NOMO-1 (cell line): ENCODE data around the gene C15orf61.

ENCODE experiments used
- DNase-seq, 2 experiments: peaks; one replicate each; lab custom pipeline; 2025; ENCODE audit not compliant: unreplicated experiment in 2 of 2; lab: John Stamatoyannopoulos, UW

The C15orf61 gene

DNA sequence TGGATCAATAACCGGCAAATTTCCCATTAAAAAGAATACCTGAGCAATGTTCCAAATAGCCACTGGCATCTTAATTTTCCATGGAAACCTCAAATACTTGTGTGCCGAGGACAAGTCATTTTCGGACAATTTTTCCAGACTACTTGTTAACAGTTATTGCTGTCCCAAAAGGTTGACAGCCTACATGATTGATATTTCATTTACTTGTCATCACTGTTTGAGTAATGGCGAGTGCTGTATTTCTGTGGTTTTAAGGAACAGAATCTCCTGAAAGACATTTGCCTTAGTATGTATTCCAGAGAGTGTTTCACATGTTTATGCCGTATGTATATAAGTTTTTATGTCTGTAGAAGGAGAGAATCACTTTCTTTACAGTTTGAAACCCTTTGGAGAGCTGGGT lies 58.2 kb downstream of the C15orf61 start:
- no peak for DNase-seq
